Activated effector memory CD4-positive, alpha-beta T cell treated with Interleukin-2 at 50 U/mL for 16 hours (primary cell): ENCODE data around the gene PPP4C.

Experiments
- DNase-seq: peaks from one replicate; pipeline ENCODE4 v3.0.0-alpha.2; 2020

PPP4C gene

DNA sequence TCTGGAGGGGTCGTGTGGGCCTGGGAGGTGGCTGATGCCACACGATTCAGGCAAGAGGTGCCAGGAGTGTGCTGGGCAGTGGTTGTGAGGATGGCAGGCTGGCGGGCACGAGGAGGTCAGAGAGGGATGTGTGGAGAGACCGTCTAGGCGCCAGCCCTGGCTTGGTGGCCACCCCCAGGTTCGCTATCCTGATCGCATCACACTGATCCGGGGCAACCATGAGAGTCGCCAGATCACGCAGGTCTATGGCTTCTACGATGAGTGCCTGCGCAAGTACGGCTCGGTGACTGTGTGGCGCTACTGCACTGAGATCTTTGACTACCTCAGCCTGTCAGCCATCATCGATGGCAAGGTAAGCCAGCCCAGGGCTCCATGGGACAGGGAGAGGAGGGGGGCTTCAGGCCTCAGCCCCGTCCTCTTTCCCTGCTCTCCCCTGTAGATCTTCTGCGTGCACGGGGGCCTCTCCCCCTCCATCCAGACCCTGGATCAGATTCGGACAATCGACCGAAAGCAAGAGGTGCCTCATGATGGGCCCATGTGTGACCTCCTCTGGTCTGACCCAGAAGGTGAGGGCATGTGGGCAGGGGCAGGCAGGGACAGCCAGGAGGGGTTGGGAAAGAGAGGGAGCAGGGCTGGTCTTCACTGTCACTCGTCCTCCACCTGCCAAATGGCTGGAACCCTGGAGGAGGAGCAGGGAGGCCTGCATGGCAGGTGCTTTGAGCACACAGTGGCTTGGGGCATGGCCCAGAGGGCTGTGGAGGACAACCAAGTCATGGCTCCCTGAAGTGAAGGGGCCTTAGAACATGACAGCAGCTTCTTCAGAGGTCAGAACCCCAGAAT, 7.6 kb downstream of the PPP4C start:
- no peak for DNase-seq

DNA sequence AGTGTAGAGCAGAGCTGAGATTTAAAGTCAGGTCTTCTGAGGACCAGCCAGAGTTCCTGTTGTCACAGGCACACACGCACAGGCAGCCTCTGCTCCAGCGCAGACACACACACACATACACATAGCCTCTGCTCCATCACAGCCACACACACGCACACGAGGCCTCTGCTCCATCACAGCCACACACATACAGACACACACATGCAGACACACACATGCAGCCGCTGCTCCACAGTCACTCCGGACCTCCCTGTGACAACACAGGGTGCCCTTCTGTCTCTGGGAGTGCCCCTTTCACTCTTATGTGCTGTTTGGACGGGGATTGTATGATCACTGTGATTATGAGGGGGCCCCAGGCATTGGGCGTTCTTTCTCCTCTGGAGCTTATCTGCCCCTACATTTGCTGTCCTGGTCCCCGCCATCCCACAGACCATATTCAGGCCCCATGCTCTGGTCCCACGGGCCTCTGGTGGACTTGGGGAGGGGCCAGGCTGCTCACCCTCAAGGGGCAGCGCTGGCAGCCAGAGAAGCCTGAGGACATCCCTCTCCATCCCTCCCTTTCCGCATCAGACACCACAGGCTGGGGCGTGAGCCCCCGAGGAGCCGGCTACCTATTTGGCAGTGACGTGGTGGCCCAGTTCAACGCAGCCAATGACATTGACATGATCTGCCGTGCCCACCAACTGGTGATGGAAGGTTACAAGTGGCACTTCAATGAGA, 8.5 kb downstream of the PPP4C start:
- DNase-seq: no peak

DNA sequence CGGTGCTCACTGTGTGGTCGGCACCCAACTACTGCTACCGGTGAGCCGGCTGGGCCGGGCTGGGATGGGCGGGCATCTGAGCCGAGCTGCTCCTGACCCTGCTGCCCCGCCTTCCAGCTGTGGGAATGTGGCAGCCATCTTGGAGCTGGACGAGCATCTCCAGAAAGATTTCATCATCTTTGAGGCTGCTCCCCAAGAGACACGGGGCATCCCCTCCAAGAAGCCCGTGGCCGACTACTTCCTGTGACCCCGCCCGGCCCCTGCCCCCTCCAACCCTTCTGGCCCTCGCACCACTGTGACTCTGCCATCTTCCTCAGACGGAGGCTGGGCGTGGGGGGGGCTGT, 9.0 kb downstream of the PPP4C start:
- DNase-seq: no peak

DNA sequence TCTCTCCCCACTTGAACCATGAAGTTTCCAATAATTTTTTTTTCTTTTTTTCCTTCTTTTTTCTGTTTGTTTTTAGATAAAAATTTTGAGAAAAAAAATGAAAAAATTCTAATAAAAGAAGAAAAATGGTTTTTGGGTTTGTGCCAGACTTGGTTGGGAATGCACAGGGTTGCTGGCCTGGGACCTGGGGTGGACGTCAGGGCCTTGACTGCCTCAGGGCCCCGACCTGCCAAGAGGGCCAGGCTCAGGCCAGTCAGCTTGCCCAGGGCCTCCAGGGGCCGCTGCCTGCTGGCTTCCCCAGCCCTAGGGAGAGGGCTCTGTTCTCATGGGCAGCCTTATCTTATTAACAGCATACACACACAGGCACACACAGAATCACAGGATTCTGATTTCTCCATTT, 9.5 kb downstream of the PPP4C start:
- DNase-seq: no peak

DNA sequence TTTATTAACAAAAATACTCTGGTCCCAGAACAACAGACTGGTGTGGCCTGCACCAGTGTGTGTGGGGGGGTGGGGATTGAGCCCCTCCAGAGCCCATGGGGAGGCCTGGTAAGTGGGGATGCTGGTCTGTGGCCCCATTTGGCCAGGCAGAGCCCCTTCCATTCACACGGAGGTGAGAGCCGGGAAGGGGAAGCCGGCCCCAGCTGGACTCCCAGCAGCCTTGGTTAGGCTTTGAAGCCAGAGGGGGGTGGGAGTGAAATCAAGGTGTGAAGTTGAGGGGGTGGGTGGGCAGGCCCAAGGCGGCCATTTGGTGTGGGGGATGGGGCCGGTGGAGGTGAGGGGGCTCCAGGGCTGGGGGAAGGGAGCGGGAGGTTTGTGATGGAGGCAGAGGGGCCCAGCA, 10.0 kb downstream of the PPP4C start:
- no peak for DNase-seq

DNA sequence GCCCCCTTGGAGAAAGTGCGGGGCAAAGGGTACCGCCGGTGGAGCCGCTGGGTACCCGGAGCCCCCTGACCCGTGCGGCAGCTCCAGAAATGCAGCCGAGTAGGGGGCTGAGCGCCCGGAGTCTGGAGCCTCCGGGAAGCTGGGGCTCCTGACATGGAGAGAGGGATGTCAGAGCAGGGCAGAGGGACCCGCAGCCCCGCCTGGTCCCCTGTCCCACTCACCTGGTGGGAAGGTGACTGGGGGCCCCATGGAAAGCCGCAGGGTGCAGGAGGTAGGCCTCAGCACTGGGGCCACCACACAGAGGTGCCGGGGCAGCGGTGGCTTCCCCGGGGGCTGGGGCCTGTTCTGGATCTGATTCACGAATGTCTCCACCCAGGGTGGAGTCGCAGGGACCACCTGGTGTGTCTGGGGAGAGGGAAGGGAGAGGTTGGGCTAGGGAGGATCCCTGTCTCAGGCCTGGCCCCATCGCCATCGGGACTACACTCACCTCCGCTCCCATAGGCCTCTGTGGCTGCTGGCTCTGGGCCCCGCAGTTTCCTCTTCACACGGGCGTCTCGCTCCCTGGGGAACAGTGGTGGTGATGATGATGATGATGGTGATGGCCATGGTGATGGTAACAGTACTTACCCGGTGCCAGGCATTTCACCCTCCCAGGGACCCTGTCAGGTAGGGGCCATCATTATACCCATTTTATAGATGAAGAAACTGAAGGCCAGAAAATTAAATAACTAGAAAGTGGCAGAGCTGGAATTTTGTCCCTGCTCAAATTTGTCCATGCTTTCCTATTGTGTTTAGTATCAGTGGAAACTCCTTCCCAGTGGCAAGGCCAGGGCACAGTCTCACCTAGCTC, 10.7 kb downstream of the PPP4C start:
- no peak for DNase-seq

DNA sequence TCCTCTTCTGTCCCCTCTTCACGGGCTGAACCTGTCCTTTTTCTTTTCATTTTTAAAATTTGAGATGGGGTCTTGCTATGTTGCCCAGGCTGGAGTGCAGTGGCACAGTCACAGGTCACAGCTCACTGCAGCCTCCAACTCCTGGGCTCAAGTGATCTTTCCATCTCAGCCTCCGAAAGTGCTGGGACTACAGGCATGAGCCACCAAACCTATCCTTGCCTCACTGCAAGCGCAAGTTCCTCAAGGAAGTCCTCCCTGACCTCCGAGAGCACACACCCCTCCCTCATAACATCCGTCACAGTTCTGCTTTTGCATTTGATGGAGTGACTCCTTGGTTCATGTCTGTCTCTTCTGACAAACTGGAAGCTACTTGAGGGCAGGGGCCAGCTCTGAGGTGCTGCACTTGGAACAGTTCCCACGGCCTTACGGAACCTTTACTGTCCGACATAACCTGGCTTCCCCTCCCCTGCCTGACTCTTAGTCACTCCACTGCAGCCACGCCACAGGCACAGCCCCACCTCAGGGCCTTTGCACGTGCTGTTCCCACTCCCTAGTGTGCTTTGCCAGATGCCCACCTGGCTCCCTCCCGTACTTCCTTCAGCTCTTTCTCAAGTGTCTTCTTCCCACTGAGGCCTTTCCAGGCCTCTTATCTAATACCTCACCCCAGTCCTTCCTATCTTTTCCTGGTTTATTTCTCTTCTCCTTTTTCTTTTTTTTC, 11.5 kb downstream of the PPP4C start:
- DNase-seq: no peak

DNA sequence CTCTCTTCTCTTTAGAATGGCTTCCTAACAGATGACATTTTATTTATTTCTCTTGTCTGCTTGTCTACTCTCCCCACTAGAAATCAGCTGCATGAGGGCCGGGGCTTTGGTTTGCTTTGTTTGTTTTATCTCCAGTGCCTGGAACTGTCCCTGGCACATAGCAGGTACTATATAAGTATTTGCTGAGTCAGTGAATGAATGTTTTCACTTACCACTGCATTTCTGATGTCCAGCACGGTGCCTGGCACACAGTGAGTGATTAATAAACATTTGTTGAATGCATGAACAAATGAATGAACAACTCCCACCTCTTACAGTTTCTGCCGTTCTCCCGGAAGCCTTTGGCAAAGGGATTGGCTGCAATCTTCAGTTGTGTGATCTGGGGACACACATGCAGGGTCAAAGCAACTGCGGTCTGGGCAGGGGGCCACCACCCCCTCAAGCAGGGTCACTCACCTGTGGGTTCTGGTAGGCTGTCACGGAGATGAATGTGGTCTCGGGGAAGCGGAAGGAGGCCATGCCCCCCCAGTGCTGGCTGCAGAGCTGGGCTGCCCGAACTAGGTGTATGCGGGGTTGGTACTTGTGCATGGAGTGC, 12.5 kb downstream of the PPP4C start:
- no peak for DNase-seq

DNA sequence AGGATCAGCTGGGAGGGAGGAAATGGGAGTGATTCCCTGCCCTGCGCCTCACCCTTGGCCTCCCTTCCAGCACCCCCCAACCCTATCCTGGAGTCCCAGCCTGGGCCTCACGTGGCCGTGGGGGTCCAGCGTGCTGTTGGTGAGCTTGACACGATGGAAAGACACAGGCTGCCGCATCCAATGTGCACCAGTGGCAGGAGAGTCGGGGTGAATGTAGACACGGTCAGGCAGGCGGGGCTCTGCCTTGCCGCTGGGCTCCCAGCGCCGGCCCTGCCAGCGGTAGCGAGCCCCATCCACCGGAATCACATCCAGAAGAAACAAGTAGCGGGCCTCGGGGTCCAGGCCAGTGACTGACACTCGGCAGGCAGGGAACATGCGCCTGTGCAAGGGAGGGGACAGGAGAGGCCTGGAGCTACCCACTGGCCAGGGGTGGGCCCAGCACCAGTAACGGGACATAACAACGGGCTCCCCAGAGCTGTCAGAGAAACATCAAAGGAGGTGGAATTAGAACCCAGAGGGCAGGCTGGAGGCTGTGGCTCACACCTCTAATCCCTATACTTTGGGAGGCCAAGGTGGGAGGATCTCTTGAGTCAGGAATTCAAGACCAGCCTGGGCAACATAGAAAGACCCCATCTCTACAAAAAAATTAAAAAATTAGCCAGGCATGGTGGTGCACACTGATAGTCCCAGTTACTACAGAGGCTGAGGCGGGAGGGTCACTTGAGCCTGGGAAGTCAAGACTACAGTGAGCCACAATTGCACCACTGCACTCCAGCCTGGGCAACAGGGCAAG, 13.2 kb downstream of the PPP4C start:
- no peak for DNase-seq

DNA sequence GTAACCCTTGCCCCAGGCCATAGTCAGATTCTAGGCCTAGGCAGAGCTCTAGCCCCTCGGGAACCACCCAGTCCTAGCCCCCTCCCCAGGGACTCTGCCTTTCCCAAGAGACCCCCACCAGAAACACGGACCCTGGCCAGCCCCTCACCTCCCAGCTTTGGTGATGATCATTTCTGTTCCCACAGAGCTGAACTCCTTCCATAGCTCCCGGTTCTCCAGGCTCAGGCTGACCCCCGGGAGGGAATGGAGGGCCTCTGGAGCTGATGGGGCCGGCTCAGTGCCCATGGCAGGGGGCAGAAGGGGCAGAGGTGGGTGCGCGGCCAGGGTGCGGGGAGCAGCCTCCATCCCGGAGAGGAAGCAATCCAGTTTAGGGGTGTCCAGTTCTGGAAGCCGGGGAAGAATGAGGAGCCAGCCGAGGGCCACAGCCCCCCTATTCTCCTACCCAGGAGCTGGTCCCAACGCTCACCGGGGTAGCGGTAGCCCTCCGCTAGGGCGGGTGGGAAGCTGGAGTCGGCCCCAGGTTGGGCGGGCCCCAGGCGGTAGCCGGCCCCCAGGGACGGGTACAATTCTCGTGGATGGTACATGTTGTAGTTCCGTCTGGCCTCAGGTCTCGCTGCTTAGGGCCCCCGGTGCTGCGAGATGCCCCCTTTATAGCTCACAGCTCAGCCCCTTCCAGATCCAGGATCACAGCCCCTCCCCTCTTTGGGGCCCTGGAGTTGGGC, 15.0 kb downstream of the PPP4C start:
- no peak for DNase-seq

DNA sequence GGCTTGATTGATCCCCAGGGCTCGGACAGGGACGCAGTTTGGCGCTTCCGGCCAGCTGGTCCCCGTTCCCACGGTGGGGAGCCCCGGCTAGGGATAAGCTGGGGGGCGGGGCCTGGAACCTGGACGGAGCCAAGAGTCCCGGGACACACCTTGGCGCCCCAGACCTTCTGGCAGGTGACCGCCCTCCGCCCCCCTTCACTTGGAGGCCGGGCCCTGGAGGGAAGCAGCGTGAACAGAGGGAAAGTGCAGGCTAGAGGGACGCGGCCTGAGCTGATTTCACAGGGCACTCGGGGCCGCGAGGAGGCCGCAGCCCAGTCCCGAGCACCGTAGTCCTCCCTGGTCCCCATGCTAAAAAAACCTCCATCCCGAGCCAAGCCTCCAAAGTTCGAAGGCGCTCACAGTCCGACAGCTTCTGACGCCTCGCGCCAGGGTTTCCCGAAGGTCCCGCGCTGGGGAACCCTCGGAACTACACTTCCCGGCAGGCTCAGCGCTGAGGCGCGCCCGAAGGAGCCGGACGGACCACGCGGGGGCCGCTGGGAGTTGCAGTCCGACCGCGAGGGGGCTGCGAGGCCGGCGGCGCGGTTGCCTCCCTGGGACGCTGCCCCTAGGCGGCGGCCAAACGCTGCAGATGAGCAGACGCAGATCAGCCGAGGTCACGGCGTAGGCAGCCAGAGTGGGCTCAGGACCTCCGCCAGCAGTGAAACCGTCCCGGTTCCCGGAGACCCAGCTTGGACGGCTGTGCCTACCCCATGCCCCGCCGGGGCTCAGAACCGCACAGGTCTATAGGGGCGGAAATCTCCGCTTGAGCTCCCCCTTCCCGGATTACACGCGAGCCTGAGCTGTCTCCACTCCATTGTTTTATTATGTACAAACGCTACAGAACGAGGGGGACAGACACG, 15.9 kb downstream of the PPP4C start, which contains the start of gene TBX6:
TBX6 (minus strand) TSS at position 451 of the 899 bp plus-strand sequence. CDS start 731 bp downstream, outside the sequence.
- peak; percentile 89 for DNase-seq

DNA sequence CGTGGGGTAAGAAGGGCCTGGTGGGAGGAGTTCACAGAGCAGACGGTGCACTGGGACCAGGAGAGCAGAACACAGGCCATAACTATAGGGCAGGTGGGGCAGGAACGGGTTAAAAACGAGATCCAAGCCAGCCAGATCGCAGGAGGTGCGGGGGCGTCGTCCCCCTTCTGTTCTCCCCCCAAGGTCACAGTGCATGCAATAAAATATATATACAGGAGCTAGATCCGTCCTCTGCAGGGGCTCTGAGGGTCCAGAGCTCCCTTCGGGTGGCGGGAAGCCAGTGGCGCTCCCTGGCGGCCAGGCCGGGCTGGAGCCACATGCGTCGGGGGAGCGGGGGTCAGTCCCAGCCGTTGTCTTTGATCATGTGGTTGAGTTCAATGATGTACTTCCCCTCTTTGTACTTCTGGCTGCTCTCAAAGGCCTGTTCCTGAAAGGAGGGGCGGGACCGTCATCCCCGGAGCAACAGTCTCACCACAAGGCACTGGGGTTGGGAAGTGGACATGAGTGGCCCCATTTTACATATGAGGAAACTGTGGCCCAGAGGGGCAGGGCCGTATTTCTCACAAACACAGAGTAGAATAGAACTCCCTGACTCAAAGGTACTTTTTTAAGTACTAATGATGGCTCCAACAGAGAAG, 16.7 kb downstream of the PPP4C start:
- peak; percentile 41 for DNase-seq

DNA sequence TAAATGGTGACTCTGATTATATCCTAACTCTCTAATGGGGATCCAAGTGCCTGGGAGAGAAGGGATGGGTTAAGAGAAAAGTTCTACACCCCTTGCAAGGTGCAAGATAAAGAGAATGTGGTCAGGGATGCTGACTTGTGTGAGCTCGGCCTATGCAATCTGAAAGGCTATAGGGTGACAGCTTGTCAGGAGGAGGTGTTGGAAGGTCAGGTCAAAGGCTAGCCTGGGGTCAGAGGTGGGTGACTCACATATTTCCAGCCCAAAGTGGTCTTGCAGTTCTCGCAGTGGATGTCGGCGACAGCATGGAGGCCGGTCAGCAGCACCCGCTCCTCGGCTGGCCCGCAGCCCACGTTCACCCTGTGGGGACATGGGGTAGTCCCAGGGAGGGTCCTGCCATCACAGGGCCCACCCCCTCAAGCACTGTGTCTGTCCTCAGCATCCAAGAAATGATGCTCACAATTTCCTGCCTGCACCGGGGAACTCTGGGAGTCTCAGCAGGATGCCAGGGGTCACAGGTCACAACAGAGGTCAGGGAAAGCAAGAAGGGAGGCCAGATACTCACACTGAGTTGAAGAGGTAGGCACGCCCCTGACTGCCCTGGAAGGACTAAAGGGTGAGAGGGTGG, 18.9 kb downstream of the PPP4C start:
- no peak for DNase-seq

DNA sequence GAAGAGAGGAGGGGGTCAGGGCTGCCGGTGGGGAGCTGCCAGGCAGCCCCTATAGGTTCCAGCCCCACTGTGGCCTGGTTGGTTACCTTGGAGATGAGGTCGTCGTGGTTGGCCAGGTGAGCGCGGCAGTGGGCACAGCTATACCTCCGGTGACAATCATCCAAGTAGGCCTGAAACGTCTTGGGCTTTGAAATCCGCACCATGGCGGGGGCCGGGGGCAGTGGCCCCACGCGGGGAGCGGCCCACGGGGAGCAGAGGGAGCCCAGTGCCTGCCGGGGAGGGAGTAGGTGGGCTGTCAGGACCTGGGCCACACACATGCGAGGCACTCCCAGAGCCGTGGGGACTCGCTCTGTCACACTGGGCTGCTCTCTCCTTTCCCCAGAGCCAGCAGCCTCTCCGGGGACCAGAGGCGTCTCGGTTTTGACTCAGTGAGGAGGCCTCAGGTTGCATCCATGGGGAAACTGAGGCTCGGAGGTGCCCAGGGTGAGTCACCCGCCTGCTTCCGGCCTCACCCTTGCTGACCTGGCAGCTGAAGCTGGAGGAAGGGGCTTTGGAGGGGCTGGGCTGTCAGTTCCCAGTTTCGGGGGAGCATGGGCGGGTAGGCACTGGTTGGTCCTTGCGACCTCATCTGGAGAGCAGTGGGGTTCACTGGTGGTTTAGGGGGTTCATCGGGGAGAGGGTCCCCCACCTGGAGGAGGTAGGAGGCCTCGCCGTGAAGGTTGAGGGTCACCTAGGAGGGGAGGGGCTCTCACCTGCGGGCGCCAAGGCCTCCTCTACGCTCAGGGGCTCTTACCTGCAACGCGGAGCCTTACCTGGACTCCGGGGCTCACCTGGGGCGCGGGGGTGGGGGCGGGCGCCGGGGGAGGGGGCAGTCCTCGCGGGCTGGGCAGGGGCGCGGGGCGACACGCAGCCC, 19.6 kb downstream of the PPP4C start:
- no peak for DNase-seq

DNA sequence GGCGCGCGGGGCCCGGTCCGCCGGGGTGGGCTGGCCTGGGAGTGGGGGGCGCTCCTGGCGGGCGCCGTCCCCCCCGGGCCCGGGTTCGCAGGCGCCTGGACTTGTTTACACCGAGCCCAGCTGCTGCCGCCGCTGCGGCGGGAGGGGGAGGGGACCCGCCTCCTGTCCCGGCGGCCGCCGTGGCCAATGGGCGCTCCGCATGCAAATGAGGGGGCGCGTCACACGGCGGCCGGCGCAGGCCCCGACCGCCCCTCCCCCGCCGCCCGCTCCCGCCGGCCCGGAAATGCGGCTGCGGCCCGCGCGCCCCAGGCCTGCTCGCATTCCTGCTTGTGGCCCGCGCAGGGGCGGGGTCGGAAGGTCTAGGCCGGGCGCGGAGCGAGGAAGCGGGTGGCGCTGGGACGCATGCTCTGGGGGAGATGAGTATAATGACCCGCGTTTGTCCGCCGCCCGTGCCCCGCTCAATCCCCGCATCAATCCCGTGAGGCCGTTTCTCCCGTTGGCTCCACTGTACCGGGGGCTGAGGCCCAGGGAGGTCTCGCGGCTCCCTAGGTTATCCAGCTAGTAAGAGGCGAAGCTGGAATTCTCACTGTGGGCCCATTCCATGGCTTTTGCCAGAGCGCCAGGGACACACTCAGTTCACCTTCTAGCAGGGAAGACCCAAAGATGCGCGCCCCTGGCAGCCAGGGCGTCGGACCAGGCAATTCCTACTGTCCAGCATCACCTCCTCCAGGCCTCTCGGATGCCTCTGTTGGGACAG, 20.5 kb downstream of the PPP4C start, which contains the start of gene YPEL3:
YPEL3 (minus strand) TSS at position 109 of the 757 bp plus-strand sequence. CDS start 731 bp downstream, outside the sequence.
- peak; percentile 86 for DNase-seq

DNA sequence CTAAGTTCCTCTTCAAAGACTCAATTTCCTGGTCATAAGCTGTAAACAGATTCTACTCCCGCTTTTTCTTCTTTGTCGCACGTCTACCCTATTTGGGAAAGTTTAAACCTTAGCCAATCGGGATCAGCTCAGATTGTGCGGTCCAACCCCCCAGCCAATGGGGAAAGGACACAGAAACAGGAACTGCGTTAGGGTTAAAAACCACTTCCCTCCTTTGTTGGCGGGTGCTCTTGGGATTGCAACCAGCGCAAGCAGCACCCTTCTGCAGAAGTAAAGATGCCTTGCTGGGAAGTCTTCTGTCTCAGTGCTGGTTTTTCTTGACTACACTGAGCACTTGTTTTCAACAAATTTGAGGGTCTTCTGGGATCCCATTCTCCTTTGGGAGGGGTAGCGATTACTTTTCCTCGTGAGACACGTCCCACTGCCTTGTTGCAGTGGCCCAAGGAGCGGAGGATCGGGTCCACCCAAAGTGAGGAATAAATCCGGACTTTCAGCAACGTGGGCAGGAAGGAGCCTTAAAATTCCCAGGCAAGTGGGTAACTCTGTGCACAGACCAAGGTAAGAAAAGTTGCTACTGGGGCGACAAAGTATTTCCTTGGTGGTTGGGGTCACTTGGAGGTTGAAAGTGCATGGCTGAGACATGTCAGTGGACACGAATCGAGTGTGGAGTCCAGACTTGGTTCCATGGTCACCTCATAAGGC, 21.2 kb downstream of the PPP4C start:
- DNase-seq: no peak
